Stimulated activated CD4-positive, alpha-beta T cell treated with anti-CD3 and anti-CD28 coated beads, Interleukin-15, amount 100 ng/mL, for 48 hours (primary cell): ENCODE results near the gene DDAH1.
"Not testable (repeated sequence)": the region's sequence is repeated elsewhere in the genome, so short reads cannot be mapped to it uniquely, and the experiment has no call there.

Source experiments
- DNase-seq, 2 donors: peaks; one replicate each; pipeline ENCODE4 v3.0.0-alpha.2; 2020; ENCODE audit warnings: low read depth in 2 of 2

The DDAH1 gene

GRCh38 chr1:85465099-85465785 lies at the start of gene DDAH1:
Gene DDAH1 (minus strand): TSS chr1:85465159. CDS start chr1:85465045, 114 bp downstream.
- DNase-seq: no peak

DNA sequence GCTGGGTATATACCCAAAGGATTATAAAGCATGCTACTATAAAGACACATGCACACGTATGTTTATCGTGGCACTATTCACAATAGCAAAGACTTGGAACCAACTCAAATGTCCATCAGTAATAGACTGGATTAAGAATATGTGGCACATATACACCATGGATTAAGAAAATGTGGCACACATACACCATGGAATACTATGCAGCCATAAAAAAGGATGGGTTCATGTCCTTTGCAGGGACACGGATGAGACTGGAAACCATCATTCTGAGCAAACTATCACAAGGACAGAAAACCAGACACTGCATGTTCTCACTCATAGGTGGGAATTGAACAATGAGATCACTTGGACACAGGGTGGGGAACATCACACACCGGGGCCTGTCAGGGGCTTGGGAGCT lies 49.0 kb upstream of the DDAH1 start:
- not testable (repeated sequence) for DNase-seq

GRCh38 chr1:85504417-85504816 lies 39.5 kb upstream of the DDAH1 start:
- no peak for DNase-seq

GRCh38 chr1:85502625-85503083 lies 37.7 kb upstream of the DDAH1 start:
- no peak for DNase-seq

DNA sequence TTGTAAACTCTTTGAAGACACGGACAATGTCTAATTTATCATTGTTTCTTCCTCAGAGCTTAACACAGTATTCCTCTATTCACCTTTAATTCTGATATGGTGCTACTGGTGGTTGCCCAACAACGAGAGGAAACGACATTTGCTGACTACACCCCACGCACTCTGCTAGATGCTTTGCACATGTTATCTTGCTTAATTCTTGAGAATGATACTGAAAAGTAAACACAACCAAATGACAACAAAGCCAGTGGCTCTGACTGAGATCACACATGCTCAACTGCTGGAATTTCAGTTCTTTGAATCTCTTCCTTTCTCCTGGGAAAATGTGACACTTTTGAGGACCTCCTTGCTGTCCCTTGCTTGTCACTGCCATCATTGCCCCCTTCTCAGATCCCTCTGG lies 37.2 kb upstream of the DDAH1 start:
- DNase-seq: no peak

DNA sequence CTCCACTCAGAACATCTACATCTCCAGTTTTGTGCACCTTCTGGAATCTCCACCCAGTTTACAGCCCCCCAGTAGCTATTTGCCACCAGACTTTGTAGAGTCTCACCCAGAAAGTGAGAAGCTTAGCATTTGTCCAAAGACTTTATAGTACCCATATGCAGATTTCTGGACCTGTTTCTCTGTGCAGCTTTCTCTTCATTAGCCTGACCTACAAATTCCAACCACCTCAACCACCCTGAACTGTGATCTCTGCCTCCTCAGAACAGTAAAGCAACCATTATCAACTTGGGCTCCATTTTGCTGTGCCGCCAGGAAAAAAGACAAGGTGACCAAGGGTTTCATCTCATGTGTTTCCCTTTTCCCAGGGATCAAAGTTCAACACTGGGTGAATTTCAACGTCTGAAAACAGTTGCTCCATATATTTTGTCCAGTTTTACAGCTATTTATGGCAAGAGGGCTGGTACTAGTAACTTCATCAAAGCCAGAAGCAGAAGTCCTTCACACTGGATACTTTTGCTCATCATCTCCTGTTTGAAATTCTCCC lies 36.5 kb upstream of the DDAH1 start:
- DNase-seq: no peak

- DNase-seq: no peak
These were observed 32.1 kb upstream of the DDAH1 start for GRCh38 chr1:85496941-85497582.

DNA sequence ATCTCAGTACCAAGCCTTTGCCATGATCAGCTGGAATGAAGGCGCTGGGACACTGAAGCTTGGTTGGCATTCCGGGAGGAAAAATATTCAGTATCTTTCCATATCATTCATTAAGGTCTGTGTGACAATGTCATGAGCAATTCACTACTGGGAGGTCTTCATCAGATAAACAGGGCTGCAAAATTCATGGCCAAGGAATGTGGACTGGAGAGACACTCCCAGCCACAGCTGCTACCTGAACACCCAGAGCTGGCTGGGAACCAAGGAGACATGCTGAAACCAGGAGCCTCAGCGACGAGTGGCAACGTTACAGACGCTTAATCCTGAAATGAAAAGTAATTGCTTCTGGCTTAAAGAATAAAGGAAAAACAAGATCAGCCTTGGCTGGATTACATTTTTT lies 30.6 kb upstream of the DDAH1 start:
- DNase-seq: no peak

DNA sequence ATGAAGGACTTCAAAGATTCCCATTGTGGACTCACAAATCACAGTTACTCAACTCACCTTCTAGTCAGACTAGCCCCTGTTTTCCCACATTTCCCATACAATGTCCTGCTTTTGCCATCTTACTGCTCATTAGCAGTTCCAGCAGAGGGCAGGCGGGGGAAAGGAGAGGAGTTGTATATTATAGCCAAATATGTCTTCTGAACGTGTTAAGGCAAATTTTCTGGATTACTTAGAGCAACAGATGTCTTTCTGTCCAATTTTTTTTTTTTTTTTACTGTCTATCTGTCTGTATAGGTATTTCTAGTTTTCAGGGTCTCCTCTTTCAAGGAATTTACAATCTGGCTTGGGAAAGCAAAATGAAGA lies 29.9 kb upstream of the DDAH1 start:
- no peak for DNase-seq

DNA sequence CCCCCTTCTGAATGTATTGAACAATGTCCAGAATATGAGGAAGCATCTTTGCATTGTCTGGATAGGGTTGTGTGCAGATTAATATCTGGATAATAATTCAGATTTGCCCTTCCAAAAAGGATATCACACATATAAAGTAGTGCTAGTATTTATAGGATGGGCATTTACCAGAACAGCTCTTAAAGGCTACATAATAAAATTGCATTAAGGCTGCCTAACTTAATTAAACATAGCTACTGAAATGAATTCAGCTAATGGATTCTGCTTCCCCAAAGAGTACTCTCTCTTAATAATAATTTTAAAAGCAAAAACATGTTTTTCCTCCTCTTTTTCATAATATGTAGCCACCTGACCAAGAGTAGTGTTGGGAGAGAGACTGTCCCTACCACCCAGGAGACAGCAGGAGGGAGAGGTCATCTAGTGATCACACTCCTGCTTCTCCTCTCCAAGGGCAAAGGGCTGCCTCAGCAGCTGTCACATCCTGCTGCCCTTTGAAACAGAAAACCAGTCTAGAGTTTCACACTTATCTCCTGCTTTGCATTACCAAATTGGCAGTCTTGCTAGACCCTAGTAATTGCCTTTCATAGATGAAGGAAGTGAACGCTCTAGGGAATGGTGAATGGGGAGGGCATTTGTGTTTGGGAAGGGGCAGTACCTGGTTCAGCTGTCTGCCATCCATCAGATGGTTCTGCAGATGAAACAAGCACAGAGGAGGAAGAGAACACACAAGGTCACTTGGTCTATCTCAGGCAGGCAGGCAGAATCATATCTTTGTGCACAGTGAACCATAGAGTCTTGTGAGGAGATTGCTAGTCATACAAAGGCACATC lies 29.3 kb upstream of the DDAH1 start:
- no peak for DNase-seq

DNA sequence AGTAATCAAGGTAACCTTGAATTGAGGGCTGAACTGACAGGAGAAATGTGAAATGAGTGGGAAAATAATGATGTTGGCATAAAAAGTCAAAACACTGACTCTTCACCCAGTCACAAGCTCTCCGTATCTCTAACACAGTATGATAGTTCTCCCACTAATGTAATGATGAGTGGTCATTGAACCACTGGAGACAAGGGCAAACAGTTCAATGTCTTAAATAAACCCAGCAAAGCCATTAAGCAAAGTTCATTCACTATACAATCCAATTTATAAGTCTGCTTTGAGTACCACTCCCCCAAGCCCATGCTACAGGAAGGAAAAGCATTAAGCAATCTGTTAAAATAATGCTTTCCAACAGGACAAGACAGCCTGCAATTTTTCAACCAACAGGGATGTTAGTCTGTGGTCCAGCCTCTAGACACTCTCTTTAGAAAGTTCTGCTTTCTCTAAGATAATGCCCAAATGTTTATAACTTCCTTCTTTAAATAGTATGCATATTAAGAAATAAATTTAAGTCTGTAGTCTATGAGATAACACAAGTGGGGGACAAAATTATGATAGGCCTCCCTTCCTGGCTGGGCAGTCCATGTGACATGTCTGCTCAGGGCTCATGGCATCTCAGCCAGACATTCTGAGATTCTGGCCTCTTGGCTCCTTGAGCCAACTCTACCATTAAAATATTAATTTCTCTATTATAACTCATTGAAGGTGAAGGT lies 25.5 kb upstream of the DDAH1 start:
- no peak for DNase-seq

DNA sequence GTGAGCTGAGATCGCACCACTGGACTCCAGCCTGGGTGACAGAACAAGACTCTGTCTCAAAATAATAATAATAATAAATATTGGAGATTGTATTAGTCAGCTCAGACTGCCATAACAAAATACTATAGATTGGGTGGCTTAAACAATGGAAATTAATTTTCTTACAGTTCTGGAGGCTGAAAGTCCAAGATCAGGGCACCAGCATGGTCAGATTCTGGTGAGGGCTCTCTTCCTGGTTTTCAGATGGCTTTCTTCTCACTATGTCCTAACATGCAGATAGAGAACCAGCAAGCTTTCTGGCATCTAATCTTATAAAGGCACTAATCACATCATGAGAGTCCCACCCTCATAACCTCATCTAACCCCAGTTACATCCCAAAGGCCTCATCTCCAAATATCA lies 23.2 kb upstream of the DDAH1 start:
- DNase-seq: no peak

GRCh38 chr1:85485516-85485915 lies 20.6 kb upstream of the DDAH1 start:
- DNase-seq: no peak

DNA sequence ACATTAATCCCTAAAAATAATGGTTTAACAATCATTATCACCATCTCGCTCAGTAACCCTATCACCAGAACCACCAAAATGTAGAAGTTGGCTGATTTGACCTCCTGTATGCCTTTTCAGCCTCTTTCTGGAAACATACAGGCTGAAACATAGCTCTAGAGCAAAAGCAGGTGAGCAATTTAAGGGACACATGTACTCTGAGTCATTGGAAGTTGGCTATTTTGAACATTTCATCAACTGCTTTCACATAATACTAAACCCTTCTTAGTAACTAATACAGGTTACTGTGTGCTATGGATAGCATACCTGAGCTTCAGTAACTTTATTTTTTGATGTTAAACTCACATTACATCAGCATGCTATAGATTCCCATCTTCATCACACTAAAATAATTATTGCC lies 19.8 kb upstream of the DDAH1 start:
- DNase-seq: no peak

GRCh38 chr1:85484264-85484663 lies 19.3 kb upstream of the DDAH1 start:
- DNase-seq: no peak

- DNase-seq: no peak
These were observed 16.7 kb upstream of the DDAH1 start for GRCh38 chr1:85481688-85482087.

DNA sequence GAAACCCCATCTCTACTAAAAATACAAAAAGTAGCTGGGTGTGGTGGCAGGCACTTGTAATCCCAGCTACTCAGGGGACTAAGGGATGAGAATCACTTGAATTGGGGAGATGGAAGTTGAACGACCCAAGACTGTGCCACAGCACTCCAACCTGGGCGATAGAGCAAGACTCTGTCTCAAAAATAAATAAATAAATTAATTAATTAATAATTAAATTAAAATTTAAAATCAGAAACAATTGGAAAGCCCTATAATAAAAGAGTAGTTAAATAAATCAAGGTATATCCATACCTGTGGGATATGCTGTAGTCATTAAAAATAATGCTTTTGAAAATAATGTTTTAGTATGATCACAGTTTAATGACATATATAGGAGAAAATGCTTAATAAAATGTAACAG lies 15.6 kb upstream of the DDAH1 start:
- DNase-seq: no peak

GRCh38 chr1:85479491-85479890 lies 14.5 kb upstream of the DDAH1 start:
- no peak for DNase-seq

DNA sequence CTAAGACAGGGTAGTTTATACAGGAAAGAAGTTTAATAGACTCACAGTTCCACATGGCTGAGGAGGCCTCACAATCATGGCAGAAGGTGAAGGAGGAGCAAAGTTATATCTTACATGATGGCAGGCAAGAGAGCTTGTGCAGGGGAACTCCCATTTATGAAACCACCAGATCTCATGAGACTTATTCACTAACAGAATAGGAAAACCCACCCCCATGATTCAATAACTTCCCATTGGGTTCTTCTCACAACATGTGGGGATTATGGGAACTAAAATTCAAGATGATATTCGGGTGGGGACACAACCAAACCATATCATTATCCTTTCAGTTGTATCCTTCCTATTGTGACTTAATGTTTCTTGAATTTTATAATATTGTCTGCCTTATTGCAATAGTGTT lies 13.4 kb upstream of the DDAH1 start:
- no peak for DNase-seq

GRCh38 chr1:85475055-85475454 lies 10.1 kb upstream of the DDAH1 start:
- no peak for DNase-seq

DNA sequence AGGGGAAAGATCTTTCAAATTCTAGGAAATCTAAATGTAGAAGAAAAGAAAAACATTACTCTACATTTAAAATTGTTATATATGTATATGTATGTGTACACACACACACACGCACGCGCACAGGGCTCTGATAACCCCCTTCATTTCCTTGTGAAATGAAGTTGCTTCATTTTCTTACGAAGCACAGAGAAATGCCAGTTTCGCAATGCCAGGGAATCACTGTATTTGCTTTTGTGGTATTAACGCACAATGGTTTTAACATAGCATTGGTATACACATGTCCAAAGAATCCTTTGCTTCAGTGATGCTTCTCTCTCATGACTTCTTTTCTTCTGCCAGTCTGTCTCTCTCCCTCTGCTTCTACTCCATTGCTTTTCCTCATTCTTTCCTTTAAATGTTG lies 8.4 kb upstream of the DDAH1 start:
- DNase-seq: no peak

DNA sequence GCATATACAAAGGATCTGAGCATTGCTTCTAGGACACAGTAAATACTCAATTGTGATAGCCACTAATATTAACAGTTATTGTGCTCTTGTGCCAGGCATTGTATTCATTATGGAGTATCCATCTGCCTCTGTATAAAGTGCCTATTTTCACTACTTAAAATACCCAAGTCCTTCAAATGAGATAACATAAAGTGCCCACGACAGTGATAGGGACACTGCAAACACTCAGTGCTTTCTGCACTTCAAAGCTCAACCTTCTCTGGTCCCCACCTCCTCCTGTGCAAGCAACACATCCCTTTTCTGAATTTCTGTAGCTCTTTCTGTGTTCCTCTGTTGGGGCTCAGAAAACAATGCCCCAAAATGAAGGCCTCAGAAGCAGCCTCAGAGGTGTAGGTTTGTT lies 6.6 kb upstream of the DDAH1 start:
- no peak for DNase-seq
